ENCODE results near the gene SLC39A2. TPM values are rescaled to one million over a fixed set of nuclear protein-coding genes. Genes with fewer than 3 reads are reported as not detected.
A peak's percentile ranks its signal among the peaks of the same experiment; 100 is the strongest.

Gene SLC39A2
- total and polyA plus RNA-seq, 9 of the 15 experiments (the other 6 are each of a cell fraction or from before 2014, with no cell fraction given) = 0.06 to 0.09 TPM; not detected in 7

DNA sequence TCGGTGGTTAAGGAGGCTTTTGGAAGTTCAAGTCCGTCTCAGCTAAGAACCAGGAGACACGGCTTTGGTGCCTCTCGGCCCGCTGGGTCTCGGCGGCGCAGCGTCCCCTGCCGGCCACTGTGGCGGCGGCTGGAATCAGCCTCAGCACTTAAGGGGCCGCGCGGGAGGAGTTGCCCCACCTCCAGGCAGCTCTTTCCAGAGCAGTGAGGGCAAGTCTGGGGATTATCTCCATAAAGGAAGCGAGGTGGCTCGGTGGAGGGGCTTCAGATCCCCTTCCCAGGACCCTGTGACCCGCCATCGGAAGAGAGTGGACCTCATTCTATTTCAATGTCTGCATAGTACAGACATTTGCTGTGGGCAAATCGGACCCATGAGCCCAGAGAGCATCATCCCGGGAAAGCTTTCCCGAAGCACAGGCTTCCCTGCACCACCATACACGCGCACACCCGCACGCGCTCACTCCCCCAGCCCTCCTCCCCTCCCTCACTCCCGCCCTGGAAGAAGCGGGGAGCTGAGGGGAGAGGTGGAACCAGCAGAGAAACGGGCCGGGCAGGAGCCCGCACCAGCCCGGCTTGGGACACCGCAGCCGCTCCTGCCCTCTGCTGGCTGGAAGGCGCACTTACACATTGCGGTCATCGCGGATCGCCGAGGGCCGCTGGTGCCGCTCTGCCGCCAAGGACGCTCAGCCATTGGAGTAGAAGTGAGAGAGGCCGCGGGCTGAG is 27.9 kb upstream of the SLC39A2 start (continued):
- TF ChIP-seq ZBTB7A (IDR thresholded peaks at IDR 0.05; ENCODE audit: borderline replicate concordance, control insufficient read depth, low read depth, low read length) (peak; percentile 45; the same call in 1 of the 2 replicates), RNF2 (IDR thresholded peaks at IDR 0.05) (no peak), ZC3H4 (CRISPR knock-in tag; IDR thresholded peaks at IDR 0.05; ENCODE audit: borderline replicate concordance) (no peak), ZZZ3 (IDR thresholded peaks at IDR 0.05) (no peak), BMI1 (IDR thresholded peaks at IDR 0.05; ENCODE audit: low read length) (no peak), GABPB1 (CRISPR knock-in tag; IDR thresholded peaks at IDR 0.05) (peak; percentile 42), PML (IDR thresholded peaks at IDR 0.05; ENCODE audit: low read length) (no peak), KDM5B (IDR thresholded peaks at IDR 0.05; ENCODE audit: insufficient replicate concordance, low read depth, low read length) (no peak), TAF15 (IDR thresholded peaks at IDR 0.05; ENCODE audit: low read depth, low read length) (no peak)
- TF ChIP-seq, protein P1, sequence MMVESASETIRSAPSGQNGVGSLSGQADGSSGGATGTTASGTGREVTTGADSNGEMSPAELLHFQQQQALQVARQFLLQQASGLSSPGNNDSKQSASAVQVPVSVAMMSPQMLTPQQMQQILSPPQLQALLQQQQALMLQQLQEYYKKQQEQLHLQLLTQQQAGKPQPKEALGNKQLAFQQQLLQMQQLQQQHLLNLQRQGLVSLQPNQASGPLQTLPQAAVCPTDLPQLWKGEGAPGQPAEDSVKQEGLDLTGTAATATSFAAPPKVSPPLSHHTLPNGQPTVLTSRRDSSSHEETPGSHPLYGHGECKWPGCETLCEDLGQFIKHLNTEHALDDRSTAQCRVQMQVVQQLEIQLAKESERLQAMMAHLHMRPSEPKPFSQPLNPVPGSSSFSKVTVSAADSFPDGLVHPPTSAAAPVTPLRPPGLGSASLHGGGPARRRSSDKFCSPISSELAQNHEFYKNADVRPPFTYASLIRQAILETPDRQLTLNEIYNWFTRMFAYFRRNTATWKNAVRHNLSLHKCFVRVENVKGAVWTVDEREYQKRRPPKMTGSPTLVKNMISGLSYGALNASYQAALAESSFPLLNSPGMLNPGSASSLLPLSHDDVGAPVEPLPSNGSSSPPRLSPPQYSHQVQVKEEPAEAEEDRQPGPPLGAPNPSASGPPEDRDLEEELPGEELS (CRISPR knock-in tag; IDR thresholded peaks at IDR 0.05; ENCODE audit: borderline replicate concordance) = no peak
- TF ChIP-seq, protein P2, sequence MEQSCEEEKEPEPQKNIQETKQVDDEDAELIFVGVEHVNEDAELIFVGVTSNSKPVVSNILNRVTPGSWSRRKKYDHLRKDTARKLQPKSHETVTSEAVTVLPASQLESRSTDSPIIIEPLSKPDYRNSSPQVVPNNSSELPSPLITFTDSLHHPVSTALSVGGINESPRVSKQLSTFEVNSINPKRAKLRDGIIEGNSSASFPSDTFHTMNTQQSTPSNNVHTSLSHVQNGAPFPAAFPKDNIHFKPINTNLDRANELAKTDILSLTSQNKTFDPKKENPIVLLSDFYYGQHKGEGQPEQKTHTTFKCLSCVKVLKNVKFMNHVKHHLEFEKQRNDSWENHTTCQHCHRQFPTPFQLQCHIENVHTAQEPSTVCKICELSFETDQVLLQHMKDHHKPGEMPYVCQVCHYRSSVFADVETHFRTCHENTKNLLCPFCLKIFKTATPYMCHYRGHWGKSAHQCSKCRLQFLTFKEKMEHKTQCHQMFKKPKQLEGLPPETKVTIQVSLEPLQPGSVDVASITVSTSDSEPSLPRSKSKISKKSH (CRISPR knock-in tag; IDR thresholded peaks at IDR 0.05) = no peak
- TF ChIP-seq, protein P3, sequence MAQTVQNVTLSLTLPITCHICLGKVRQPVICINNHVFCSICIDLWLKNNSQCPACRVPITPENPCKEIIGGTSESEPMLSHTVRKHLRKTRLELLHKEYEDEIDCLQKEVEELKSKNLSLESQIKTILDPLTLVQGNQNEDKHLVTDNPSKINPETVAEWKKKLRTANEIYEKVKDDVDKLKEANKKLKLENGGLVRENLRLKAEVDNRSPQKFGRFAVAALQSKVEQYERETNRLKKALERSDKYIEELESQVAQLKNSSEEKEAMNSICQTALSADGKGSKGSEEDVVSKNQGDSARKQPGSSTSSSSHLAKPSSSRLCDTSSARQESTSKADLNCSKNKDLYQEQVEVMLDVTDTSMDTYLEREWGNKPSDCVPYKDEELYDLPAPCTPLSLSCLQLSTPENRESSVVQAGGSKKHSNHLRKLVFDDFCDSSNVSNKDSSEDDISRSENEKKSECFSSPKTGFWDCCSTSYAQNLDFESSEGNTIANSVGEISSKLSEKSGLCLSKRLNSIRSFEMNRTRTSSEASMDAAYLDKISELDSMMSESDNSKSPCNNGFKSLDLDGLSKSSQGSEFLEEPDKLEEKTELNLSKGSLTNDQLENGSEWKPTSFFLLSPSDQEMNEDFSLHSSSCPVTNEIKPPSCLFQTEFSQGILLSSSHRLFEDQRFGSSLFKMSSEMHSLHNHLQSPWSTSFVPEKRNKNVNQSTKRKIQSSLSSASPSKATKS (CRISPR knock-in tag; IDR thresholded peaks at IDR 0.05) = no peak
- TF ChIP-seq, protein P4, sequence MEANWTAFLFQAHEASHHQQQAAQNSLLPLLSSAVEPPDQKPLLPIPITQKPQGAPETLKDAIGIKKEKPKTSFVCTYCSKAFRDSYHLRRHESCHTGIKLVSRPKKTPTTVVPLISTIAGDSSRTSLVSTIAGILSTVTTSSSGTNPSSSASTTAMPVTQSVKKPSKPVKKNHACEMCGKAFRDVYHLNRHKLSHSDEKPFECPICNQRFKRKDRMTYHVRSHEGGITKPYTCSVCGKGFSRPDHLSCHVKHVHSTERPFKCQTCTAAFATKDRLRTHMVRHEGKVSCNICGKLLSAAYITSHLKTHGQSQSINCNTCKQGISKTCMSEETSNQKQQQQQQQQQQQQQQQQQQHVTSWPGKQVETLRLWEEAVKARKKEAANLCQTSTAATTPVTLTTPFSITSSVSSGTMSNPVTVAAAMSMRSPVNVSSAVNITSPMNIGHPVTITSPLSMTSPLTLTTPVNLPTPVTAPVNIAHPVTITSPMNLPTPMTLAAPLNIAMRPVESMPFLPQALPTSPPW (CRISPR knock-in tag; IDR thresholded peaks at IDR 0.05) = peak; percentile 49
- TF ChIP-seq, protein P5, sequence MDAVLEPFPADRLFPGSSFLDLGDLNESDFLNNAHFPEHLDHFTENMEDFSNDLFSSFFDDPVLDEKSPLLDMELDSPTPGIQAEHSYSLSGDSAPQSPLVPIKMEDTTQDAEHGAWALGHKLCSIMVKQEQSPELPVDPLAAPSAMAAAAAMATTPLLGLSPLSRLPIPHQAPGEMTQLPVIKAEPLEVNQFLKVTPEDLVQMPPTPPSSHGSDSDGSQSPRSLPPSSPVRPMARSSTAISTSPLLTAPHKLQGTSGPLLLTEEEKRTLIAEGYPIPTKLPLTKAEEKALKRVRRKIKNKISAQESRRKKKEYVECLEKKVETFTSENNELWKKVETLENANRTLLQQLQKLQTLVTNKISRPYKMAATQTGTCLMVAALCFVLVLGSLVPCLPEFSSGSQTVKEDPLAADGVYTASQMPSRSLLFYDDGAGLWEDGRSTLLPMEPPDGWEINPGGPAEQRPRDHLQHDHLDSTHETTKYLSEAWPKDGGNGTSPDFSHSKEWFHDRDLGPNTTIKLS (IDR thresholded peaks at IDR 0.05; ENCODE audit: borderline replicate concordance, low read depth) = no peak
- TF ChIP-seq, protein P6, sequence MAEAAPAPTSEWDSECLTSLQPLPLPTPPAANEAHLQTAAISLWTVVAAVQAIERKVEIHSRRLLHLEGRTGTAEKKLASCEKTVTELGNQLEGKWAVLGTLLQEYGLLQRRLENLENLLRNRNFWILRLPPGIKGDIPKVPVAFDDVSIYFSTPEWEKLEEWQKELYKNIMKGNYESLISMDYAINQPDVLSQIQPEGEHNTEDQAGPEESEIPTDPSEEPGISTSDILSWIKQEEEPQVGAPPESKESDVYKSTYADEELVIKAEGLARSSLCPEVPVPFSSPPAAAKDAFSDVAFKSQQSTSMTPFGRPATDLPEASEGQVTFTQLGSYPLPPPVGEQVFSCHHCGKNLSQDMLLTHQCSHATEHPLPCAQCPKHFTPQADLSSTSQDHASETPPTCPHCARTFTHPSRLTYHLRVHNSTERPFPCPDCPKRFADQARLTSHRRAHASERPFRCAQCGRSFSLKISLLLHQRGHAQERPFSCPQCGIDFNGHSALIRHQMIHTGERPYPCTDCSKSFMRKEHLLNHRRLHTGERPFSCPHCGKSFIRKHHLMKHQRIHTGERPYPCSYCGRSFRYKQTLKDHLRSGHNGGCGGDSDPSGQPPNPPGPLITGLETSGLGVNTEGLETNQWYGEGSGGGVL (CRISPR knock-in tag; IDR thresholded peaks at IDR 0.05) = no peak

Measured in K562 (cell line).